ENCODE data around the gene SEMA6B.
A peak's percentile ranks its signal among the peaks of the same experiment; 100 is the strongest.
"Not testable (repeated sequence)": the region's sequence is repeated elsewhere in the genome, so short reads cannot be mapped to it uniquely, and the experiment has no call there.

The SEMA6B gene

DNA sequence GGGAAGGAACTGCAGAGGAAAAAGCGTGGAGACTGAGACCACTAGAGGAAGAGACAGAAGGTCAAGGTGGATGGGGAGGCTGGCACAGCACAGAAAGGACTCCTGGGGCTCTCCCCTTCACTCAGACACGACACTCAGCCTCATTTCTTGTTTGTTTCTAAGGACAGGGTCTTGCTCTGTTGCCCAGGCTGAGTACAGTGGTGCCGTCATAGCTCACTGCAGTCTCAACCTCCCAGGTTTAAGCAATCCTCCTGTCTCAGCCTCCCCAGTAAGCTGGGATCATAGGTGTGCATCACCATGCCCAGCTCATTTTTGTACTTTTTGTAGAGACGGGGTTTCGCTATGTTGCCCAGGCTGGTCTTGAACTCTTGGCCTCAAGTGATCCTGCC lies 11.4 kb upstream of the SEMA6B start:
- no peak for DNase-seq (ENCODE audit: low spot score)

- DNase-seq (ENCODE audit: low spot score), result no peak
Measured at GRCh38 chr19:4570402-4570801, 10.9 kb upstream of the SEMA6B start.

DNA sequence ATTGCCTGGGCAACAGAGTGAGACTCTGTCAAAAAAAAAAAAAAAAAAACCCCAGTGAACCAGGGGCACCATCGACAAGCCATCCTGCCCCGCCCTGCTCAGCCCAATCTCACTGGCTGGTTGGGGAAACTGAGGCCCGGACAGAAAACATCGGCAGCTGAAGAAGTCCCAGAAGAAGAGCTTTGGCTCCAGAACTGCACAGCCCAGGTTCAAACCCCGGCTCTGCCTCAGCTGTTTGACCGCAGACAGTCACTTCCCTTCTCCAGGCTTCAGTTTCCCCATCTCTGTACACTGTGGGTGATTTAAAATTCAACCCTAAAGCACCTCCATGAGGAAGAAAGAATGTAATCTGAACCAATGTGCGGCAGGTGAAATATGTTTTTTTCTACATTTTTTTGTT lies 9.4 kb upstream of the SEMA6B start:
- no peak for DNase-seq (ENCODE audit: low spot score)

DNA sequence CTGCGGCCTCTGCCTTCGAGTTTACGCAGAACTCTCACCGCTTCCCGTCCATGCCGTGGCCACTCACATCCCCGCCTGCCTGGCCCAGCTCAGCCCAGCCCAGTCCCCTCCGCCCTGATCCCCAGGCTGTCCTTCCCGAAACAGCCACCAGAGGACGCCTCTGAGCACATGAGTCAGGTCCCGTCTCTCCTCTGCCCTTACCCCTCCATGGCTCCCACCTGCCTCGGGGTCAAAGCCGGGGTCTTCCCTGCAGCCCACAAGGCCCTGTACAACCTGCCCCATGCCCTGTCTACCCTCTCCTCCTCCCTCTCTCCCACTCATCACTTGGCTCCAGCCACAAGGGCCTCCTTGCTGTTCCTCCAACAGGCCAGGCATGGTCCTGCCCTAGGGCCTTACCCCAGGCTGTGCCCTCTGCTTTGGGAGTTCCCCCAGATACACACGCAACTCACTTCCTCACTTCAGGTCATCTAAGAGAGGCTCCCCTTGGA lies 8.1 kb upstream of the SEMA6B start:
- DNase-seq (ENCODE audit: low spot score), result no peak

GRCh38 chr19:4566402-4567051 lies 7.0 kb upstream of the SEMA6B start:
- DNase-seq (ENCODE audit: low spot score), result no peak

GRCh38 chr19:4563562-4563961 lies 4.1 kb upstream of the SEMA6B start:
- DNase-seq (ENCODE audit: low spot score), result not testable (repeated sequence)

DNA sequence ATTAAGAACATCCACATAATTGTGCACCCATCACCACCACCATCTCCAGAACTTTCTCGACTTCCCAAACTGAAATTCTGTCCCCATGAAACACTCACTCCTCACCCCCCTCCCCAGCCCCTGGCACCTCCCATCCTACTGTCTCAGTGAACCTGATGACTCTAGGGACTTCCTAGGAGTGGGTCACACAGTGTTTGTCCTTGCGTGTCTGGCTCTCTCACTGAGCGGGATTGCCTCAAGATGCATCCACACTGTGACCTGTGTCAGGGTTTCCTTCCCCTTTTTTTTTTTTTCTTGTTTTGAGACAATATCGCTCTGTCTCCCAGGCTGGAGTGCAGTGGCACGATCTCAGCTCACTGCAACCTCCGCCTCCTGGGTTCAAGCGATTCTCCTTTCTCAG lies 2.6 kb upstream of the SEMA6B start:
- not testable (repeated sequence) for DNase-seq (ENCODE audit: low spot score)

- DNase-seq (ENCODE audit: low spot score), result peak; percentile 56
Measured at GRCh38 chr19:4557971-4558941, 1.2 kb downstream of the SEMA6B start.

DNA sequence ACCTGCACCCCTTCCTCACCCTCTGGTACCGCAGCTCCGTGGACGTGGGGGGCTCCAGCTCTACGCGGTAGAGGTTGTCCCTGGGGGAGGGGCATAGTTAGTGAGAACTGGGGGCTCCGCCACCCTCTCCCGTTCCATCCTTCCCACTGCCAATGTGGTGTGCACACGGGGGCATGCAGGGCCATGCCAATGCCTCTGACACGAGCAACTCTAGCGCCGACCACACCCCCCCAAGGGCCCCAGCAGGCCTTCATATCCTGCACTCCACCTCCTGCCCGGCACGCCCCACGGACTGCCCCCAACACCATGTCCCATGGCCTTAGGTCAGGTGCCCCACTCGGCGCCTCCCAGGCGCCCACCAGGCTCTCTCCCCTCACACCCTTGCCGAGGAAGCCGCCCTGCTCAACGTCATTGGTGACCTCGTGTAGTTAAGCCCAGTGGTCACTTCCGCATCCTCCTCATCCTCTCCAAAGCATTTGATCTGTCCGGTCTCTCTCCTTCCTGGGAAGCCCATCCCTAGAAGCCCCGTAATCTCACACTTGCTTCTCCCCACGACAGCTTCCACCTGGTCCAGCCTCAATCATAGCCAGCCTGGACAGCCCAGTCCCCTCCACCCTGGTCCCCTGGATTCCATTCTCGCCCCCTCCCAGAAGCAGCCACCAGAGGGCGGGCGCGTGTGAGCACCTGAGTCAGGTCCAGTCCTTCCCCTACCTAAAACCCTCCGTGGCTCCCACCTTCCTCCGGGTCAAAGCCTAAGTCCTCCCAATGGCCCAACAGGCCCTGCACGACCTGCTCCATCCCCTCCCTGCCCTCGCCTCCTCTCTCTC lies 2.1 kb downstream of the SEMA6B start:
- DNase-seq (ENCODE audit: low spot score), result no peak

DNA sequence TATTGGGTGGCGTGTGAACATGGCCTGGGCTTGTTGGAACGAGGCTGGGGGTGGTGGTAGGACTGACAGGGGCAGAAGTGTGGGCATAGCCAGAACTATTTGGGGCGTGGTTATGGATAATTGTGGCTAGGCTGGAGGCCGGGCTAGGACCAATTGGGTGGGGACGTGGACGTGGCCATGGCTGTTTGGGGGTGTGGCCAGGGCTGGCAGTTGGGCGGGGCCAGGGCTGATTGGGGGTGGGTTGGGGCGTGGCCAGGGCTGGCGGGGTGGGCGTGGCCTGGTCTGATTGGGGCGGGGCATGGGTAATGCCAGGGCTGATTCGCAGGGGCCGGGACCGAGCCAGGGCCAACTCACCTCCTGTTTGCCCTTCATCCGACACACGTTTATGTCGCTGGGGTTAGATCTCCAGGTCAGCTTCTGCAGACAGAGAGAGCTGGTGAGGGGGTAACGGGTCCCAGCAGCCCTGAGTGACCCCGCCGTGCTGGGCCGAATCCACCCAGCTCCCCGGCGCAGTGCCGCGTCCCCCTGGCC lies 2.8 kb downstream of the SEMA6B start:
- DNase-seq (ENCODE audit: low spot score), result peak; percentile 49

DNA sequence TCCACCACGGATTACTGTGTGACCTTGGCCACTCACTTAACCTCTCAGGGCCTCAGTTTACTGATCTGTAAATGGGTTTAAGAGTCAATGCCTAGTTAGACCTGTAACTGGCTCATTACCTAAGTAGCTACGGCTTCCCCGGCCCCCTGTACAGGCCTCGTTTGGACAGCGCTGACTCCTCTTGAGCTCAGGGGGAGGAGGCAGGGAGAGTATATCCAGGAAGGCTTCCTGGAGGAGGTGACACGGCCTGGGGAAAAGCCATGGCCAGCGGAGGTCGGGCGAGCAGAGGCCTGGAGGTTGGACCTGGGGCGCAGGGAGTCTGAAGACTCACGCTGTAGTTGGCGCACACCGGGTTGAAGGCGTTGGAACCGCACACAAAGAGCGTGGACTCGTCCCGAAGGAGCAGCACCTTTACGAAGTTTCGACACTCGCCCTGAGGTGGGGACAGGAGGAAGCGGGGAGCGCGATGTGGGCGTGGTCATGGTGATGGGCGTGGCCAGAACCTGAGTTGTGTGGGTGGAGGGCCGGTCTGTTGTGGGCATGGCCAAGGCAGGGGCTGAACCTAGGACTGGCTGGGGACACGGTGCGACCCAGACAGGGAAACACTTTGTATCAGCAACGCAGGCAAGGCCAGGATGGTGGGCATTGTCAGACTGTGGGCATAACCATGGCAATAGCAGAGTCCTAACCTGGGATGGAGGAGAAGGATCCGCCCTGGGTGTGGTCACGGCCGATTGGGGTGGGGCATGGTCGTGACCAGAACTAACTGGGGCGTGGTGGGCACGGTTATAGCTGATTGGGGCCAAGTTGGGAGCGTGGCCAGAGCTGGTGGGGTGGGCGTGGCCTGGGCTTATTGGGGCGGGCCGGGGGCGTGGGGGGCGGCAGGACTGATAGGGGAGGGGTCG lies 3.6 kb downstream of the SEMA6B start:
- no peak for DNase-seq (ENCODE audit: low spot score)

DNA sequence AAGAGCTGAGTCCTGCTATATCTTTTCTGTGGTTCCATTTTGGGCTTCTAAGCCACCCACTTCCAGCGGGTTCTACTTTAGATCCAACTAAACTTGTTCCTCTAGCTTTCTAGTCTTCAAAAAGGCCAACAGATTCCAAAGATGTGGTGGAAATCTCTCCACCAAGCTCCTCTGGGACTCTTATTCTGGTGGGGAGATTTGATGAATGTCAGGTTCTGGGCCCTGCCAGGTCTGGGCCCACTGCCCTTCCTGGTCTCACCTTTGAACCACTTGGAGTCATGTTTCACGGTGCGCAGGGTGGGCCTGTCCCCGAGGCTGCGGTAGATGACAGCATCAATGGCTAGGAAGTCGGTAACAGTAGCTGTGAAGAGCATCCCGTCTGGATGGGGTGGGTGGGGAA lies 4.8 kb downstream of the SEMA6B start:
- no peak for DNase-seq (ENCODE audit: low spot score)

GRCh38 chr19:4553775-4554174 lies 5.7 kb downstream of the SEMA6B start:
- no peak for DNase-seq (ENCODE audit: low spot score)

- DNase-seq (ENCODE audit: low spot score), result no peak
Measured at GRCh38 chr19:4553092-4553695, 6.3 kb downstream of the SEMA6B start.

GRCh38 chr19:4552525-4552819 lies 7.0 kb downstream of the SEMA6B start:
- DNase-seq (ENCODE audit: low spot score), result no peak

DNA sequence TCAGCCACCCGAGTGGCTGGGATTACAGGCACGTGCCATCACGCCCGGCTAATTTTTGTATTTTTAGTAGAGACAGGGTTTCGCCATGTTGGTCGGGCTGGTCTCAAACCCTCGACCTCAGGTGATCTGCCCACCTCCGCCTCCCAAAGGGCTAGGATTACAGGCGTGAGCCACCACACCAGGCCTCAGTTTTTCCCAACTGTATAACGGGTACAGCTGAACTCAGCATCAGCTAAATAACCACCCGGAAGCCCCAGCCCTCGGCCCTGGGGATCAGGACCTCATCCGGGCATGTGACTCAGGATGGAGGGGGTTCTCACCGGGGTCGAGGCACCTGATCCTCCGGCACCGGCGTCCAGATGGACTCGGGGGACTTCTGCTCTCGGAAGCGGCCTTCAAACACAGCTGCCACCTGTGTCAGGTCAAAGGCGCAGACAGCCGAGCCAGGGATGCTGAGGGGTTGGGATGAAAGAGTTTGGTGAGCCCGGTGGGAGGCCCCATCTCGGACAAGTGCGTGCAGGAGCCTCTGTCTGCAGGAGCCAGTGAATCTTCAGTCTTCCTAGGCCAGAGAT lies 8.9 kb downstream of the SEMA6B start:
- DNase-seq (ENCODE audit: low spot score), result no peak

DNA sequence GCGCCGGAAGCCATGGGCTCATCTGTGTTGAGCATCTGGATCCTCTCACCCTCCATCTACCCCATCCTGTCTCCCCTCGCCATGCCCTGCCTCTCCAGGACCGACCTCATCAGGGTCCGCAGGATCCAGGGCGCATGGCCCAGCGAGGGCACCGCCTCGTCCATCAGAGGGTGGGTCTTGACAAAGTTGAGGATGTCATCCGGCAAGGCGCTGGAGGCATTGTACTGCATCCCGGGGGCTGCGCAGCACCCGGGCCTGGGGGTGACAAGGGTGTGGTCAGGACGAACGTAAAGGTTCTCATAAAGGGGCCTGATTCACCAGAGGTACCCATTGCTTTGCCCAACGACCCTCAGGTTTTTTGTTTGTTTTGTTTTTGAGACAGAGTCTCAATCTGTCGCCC lies 9.5 kb downstream of the SEMA6B start:
- DNase-seq (ENCODE audit: low spot score), result no peak

DNA sequence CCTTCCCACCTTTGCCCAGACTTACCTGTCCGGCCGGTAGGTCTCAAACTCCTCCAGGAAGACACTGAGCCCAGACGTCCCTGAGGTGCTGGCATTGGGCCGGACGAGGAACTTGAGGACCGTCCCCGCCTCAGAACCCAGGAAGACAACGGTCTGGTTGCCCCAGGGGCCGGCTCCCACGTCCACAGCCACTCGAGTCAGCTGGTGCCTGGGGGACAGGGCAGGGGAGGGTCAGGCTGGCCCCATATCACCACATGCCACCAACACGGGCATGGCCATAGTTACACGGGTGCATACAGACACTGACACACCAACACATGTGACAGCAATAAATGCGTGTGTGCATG lies 11.3 kb downstream of the SEMA6B start:
- DNase-seq (ENCODE audit: low spot score), result no peak

DNA sequence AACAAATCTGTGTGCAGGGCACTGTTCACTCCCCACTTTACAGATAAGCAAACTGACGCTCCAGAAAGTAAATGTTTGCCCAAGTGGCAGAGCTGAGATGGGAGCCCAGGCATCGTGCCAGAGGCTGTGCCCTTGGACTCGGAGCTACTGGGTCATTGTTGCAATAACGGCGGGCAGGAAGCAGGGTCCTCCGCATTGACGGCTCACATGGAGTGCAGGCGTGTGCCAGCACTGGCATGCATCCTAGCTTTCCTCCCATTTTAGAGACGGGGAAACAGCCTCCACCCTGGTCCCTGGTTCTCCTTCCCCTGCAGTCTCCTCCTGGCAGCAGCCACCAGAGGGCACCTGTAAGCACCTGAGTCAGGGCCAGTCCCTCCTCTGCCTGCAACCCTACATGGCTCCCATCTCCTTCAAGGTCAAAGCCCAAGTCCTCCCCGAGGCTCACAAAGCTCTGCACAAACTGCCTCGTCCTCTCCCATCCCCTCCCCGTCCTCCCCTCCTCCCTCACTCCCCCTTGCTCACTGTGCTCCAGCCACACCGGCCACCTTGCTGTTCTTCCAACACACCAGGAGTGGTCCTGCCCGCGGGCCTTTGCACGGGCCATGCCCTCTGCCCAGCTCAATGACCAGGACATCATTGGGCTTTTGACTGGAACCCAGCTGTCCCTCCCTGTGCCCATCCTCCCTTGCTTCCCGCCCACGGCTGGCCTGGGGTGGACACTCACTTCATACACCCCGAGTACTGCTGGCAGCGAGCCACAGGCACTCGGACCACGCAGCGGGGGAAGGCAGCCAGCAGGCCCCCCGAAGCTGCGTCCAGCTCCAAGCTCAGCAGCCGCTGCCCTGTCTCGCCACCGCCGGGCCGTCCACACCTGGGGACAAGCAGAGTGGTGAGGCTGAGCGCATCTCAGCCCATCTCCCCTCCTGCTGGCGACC lies 11.9 kb downstream of the SEMA6B start:
- no peak for DNase-seq (ENCODE audit: low spot score)
